Measurements from ENCODE around the gene NELFE.
"Not testable (repeated sequence)": the region's sequence is repeated elsewhere in the genome, so short reads cannot be mapped to it uniquely, and the experiment has no call there.

Gene NELFE

DNA sequence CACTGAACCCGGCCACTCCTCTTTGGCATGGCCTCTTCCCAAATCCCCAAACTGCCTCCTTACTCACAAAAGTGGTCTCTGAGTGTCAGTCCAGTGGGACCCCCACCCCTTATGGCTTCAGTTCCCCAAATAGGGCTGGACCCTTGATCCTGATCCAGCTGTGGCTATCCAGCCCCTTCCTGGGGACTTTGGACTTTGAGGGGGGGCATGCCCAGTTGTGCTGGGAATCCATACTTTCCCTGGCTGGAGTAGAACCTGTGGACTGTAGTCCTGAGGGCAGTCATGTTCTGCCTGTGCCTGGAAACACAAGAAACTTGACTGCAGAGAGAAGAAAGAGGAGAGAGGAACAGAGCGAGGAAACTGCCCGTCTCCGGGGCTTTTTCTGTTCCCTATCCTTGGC is 45.6 kb upstream of the NELFE start:
- WGBS (ENCODE audit: insufficient coverage), result no CpG with 5 or more reads among the region's 4 CpGs
- H3K4me1 ChIP-seq (ENCODE audit: control extremely low read depth in 1 of 4, control insufficient read depth in 4 of 4, insufficient read depth in 4 of 4, low read length in 3 of 4); H3K9me3 ChIP-seq (ENCODE audit: control extremely low read depth in 1 of 5, control insufficient read depth in 4 of 5, insufficient read depth in 2 of 5, low read depth in 1 of 5, low read length in 4 of 5); CTCF ChIA-PET; POLR2A ChIA-PET; H3K36me3 ChIP-seq (ENCODE audit: control insufficient read depth in 4 of 4, insufficient read depth in 4 of 4, low read length in 3 of 4); H3K27ac ChIP-seq (ENCODE audit: insufficient read depth in 1 of 2, low read depth in 1 of 2, low read length in 2 of 2, poor library complexity in 1 of 2, severe bottlenecking in 2 of 2); H3K27me3 ChIP-seq (replicated peaks in 2 of 5; ENCODE audit: control insufficient read depth in 4 of 5, insufficient read depth in 5 of 5, low read length in 4 of 5); H3K4me3 ChIP-seq (ENCODE audit: control insufficient read depth in 1 of 7, extremely low read depth in 1 of 7, insufficient read depth in 4 of 7, low read depth in 2 of 7, low read length in 6 of 7): not testable (repeated sequence)
- DNase-seq, result peak in 1 of 3 donors; percentile 0

DNA sequence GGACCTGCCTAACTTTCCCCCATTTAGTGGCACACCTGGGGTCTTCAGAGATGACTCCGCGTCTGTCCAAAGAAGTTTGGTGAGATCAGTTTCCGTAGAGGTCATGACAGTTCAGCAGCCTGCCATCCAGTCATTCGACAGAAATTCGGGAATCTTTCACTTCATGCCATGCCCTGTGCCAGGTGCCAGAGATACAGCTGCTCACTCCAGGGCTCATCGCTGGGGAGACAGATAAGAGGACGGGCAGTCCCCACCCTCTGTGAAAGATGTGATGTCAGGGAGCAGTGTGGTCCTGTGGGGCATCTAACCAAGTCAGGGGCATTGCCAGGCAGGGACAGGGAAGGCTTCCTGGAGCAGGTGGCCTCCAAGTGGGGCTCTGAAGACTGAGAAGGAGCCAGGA is 44.5 kb upstream of the NELFE start:
- H3K9me3 ChIP-seq (ENCODE audit: control extremely low read depth in 1 of 5, control insufficient read depth in 4 of 5, insufficient read depth in 2 of 5, low read depth in 1 of 5, low read length in 4 of 5); H3K36me3 ChIP-seq (ENCODE audit: control insufficient read depth in 4 of 4, insufficient read depth in 4 of 4, low read length in 3 of 4); H3K27me3 ChIP-seq (replicated peaks in 2 of 5; ENCODE audit: control insufficient read depth in 4 of 5, insufficient read depth in 5 of 5, low read length in 4 of 5); H3K27ac ChIP-seq (ENCODE audit: insufficient read depth in 1 of 2, low read depth in 1 of 2, low read length in 2 of 2, poor library complexity in 1 of 2, severe bottlenecking in 2 of 2); CTCF ChIA-PET; DNase-seq; H3K4me3 ChIP-seq (ENCODE audit: control insufficient read depth in 1 of 7, extremely low read depth in 1 of 7, insufficient read depth in 4 of 7, low read depth in 2 of 7, low read length in 6 of 7); POLR2A ChIA-PET; H3K4me1 ChIP-seq (ENCODE audit: control extremely low read depth in 1 of 4, control insufficient read depth in 4 of 4, insufficient read depth in 4 of 4, low read length in 3 of 4): not testable (repeated sequence)
- WGBS (ENCODE audit: insufficient coverage), result no CpG with 5 or more reads among the region's 7 CpGs

DNA sequence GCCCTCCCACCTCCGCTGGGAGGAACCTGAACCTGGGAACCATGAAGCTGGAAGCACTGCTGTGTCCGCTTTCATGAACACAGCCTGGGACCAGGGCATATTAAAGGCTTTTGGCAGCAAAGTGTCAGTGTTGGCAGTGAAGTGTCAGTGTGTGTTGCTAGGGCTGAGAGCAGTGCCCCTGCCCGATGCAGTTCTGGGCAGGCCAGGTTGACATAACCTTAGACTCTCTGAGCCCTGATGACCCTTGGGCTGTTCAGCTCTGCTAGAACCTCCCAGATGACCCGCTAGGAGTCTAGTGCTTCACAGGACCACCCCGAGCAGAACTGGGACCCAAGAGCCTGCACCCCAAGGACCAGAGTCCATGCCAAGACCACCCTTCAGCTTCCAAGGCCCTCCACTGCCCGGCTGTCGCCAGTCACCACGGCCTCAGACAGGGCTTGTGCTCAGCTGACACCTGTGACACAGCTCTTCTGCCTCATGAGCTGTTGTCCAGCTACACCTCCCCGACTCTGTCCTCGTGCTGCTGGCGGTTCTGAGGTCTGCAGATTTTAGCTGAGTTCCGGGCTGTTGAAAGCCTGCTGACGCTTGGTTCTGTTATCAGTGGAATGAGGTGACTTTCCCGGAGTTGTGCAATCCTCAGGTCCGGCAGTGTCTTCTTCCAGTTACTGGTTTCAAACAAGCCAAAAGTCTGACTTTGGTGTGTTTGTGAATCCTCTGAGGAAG is 43.9 kb upstream of the NELFE start:
- H3K9me3 ChIP-seq (ENCODE audit: control extremely low read depth in 1 of 5, control insufficient read depth in 4 of 5, insufficient read depth in 2 of 5, low read depth in 1 of 5, low read length in 4 of 5); POLR2A ChIA-PET; H3K27ac ChIP-seq (ENCODE audit: insufficient read depth in 1 of 2, low read depth in 1 of 2, low read length in 2 of 2, poor library complexity in 1 of 2, severe bottlenecking in 2 of 2); CTCF ChIA-PET; DNase-seq; H3K4me1 ChIP-seq (ENCODE audit: control extremely low read depth in 1 of 4, control insufficient read depth in 4 of 4, insufficient read depth in 4 of 4, low read length in 3 of 4); H3K36me3 ChIP-seq (ENCODE audit: control insufficient read depth in 4 of 4, insufficient read depth in 4 of 4, low read length in 3 of 4); H3K4me3 ChIP-seq (ENCODE audit: control insufficient read depth in 1 of 7, extremely low read depth in 1 of 7, insufficient read depth in 4 of 7, low read depth in 2 of 7, low read length in 6 of 7); H3K27me3 ChIP-seq (replicated peaks in 2 of 5; ENCODE audit: control insufficient read depth in 4 of 5, insufficient read depth in 5 of 5, low read length in 4 of 5): not testable (repeated sequence)
- WGBS (ENCODE audit: insufficient coverage), result no CpG with 5 or more reads among the region's 15 CpGs

- H3K9me3 ChIP-seq (ENCODE audit: control extremely low read depth in 1 of 5, control insufficient read depth in 4 of 5, insufficient read depth in 2 of 5, low read depth in 1 of 5, low read length in 4 of 5); H3K27me3 ChIP-seq (replicated peaks in 2 of 5; ENCODE audit: control insufficient read depth in 4 of 5, insufficient read depth in 5 of 5, low read length in 4 of 5); H3K4me3 ChIP-seq (ENCODE audit: control insufficient read depth in 1 of 7, extremely low read depth in 1 of 7, insufficient read depth in 4 of 7, low read depth in 2 of 7, low read length in 6 of 7); CTCF ChIA-PET; POLR2A ChIA-PET; DNase-seq; H3K36me3 ChIP-seq (ENCODE audit: control insufficient read depth in 4 of 4, insufficient read depth in 4 of 4, low read length in 3 of 4); H3K4me1 ChIP-seq (ENCODE audit: control extremely low read depth in 1 of 4, control insufficient read depth in 4 of 4, insufficient read depth in 4 of 4, low read length in 3 of 4); H3K27ac ChIP-seq (ENCODE audit: insufficient read depth in 1 of 2, low read depth in 1 of 2, low read length in 2 of 2, poor library complexity in 1 of 2, severe bottlenecking in 2 of 2): not testable (repeated sequence)
- WGBS (ENCODE audit: insufficient coverage), result 97% methylated on average over 4 of the region's 6 CpGs
These were observed 37.6 kb upstream of the NELFE start for GRCh38 chr6:31996385-31996784.

DNA sequence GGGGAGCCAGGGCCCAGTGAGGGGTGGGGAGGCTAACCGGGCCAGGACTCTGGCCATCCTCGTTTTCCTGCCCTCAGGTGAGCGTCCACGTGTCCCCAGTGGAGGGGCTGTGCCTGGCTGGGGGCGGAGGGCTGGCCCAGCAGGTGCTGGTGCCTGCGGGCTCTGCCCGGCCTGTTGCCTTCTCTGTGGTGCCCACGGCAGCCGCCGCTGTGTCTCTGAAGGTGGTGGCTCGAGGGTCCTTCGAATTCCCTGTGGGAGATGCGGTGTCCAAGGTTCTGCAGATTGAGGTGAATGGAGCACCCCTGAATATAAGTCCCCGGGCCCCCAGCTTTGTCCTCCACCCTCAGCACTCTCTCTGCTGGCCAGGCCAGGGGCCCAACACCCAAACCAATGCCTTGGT is 35.6 kb upstream of the NELFE start:
- POLR2A ChIA-PET; H3K27ac ChIP-seq (ENCODE audit: insufficient read depth in 1 of 2, low read depth in 1 of 2, low read length in 2 of 2, poor library complexity in 1 of 2, severe bottlenecking in 2 of 2); H3K27me3 ChIP-seq (replicated peaks in 2 of 5; ENCODE audit: control insufficient read depth in 4 of 5, insufficient read depth in 5 of 5, low read length in 4 of 5); H3K36me3 ChIP-seq (ENCODE audit: control insufficient read depth in 4 of 4, insufficient read depth in 4 of 4, low read length in 3 of 4); H3K4me3 ChIP-seq (ENCODE audit: control insufficient read depth in 1 of 7, extremely low read depth in 1 of 7, insufficient read depth in 4 of 7, low read depth in 2 of 7, low read length in 6 of 7); DNase-seq; H3K9me3 ChIP-seq (ENCODE audit: control extremely low read depth in 1 of 5, control insufficient read depth in 4 of 5, insufficient read depth in 2 of 5, low read depth in 1 of 5, low read length in 4 of 5); H3K4me1 ChIP-seq (ENCODE audit: control extremely low read depth in 1 of 4, control insufficient read depth in 4 of 4, insufficient read depth in 4 of 4, low read length in 3 of 4); CTCF ChIA-PET: not testable (repeated sequence)
- no CpG with 5 or more reads among the region's 14 CpGs for WGBS (ENCODE audit: insufficient coverage)

DNA sequence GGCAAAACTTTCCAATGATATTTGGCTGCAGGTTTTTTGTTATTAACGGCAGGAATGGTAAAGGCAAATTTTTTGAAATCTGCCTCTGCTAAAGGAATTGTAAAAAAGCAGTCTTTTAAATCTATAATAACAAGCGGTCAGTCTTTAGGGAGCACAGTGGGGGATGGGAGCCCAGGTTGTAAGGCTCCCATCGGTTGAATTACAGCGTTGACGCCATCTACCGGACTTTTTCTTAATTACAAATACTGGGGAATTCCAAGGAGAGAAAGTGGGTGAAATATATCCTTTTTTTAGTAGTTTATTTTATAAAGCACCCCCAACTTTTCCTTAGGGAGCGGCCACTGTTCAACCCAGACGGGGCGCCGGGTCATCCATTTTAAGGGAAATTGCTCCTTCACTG is 30.6 kb upstream of the NELFE start:
- H3K36me3 ChIP-seq (ENCODE audit: control insufficient read depth in 4 of 4, insufficient read depth in 4 of 4, low read length in 3 of 4); H3K4me1 ChIP-seq (ENCODE audit: control extremely low read depth in 1 of 4, control insufficient read depth in 4 of 4, insufficient read depth in 4 of 4, low read length in 3 of 4); H3K27me3 ChIP-seq (replicated peaks in 2 of 5; ENCODE audit: control insufficient read depth in 4 of 5, insufficient read depth in 5 of 5, low read length in 4 of 5); H3K27ac ChIP-seq (ENCODE audit: insufficient read depth in 1 of 2, low read depth in 1 of 2, low read length in 2 of 2, poor library complexity in 1 of 2, severe bottlenecking in 2 of 2); POLR2A ChIA-PET; H3K9me3 ChIP-seq (ENCODE audit: control extremely low read depth in 1 of 5, control insufficient read depth in 4 of 5, insufficient read depth in 2 of 5, low read depth in 1 of 5, low read length in 4 of 5); H3K4me3 ChIP-seq (ENCODE audit: control insufficient read depth in 1 of 7, extremely low read depth in 1 of 7, insufficient read depth in 4 of 7, low read depth in 2 of 7, low read length in 6 of 7); DNase-seq; CTCF ChIA-PET: not testable (repeated sequence)
- WGBS (ENCODE audit: insufficient coverage), result no CpG with 5 or more reads among the region's 10 CpGs

GRCh38 chr6:31981744-31982143 is 23.0 kb upstream of the NELFE start, which contains the start of gene C4A:
Gene C4A (plus strand): TSS chr6:31982057. CDS start chr6:31982108, 51 bp downstream.
- no CpG with 5 or more reads among the region's 7 CpGs for WGBS (ENCODE audit: insufficient coverage)
- CTCF ChIA-PET, result not testable (repeated sequence)

More at GRCh38 chr6:31981744-31982143, 23.0 kb upstream of the NELFE start, which contains the start of gene C4A:
- H3K4me1 ChIP-seq (ENCODE audit: control extremely low read depth in 1 of 4, control insufficient read depth in 4 of 4, insufficient read depth in 4 of 4, low read length in 3 of 4); H3K27me3 ChIP-seq (replicated peaks in 2 of 5; ENCODE audit: control insufficient read depth in 4 of 5, insufficient read depth in 5 of 5, low read length in 4 of 5); DNase-seq; H3K27ac ChIP-seq (ENCODE audit: insufficient read depth in 1 of 2, low read depth in 1 of 2, low read length in 2 of 2, poor library complexity in 1 of 2, severe bottlenecking in 2 of 2); H3K4me3 ChIP-seq (ENCODE audit: control insufficient read depth in 1 of 7, extremely low read depth in 1 of 7, insufficient read depth in 4 of 7, low read depth in 2 of 7, low read length in 6 of 7); H3K9me3 ChIP-seq (ENCODE audit: control extremely low read depth in 1 of 5, control insufficient read depth in 4 of 5, insufficient read depth in 2 of 5, low read depth in 1 of 5, low read length in 4 of 5); POLR2A ChIA-PET: not testable (repeated sequence)
- H3K36me3 ChIP-seq (ENCODE audit: control insufficient read depth in 4 of 4, insufficient read depth in 4 of 4, low read length in 3 of 4), result peaks cover 0 to 11% (median 6%) of the 10 kb centered on the region in 4 experiments

Data from common myeloid progenitor, CD34-positive (primary cell).